Measurements from ENCODE around the gene ASCC3. TPM values are rescaled to one million over a fixed set of nuclear protein-coding genes. Genes with fewer than 3 reads are reported as not detected.
"Not testable (repeated sequence)": the region's sequence is repeated elsewhere in the genome, so short reads cannot be mapped to it uniquely, and the experiment has no call there.

The ASCC3 gene
- 66.6 TPM for total RNA-seq

- DNase-seq (ENCODE audit: low spot score), result peak; percentile 93
These were observed at the start of gene ASCC3 for GRCh38 chr6:100880853-100881706. Gene ASCC3, minus strand, starts transcription at chr6:100881329. Its CDS starts 13,332 bp downstream, at chr6:100867997.

GRCh38 chr6:100925749-100926148, 44.6 kb upstream of the ASCC3 start:
- no peak for DNase-seq (ENCODE audit: low spot score)

- no peak for DNase-seq (ENCODE audit: low spot score)
These were observed 43.6 kb upstream of the ASCC3 start for GRCh38 chr6:100924534-100925227.

GRCh38 chr6:100923481-100924165, 42.5 kb upstream of the ASCC3 start:
- no peak for DNase-seq (ENCODE audit: low spot score)

- no peak for DNase-seq (ENCODE audit: low spot score)
These were observed 39.0 kb upstream of the ASCC3 start for GRCh38 chr6:100920028-100920605.

- no peak for DNase-seq (ENCODE audit: low spot score)
These were observed 37.0 kb upstream of the ASCC3 start for GRCh38 chr6:100918152-100918551.

GRCh38 chr6:100915876-100916275, 34.7 kb upstream of the ASCC3 start:
- DNase-seq (ENCODE audit: low spot score), result no peak

- DNase-seq (ENCODE audit: low spot score), result no peak
These were observed 32.5 kb upstream of the ASCC3 start for GRCh38 chr6:100913400-100914276.

GRCh38 chr6:100906325-100906724, 25.2 kb upstream of the ASCC3 start:
- DNase-seq (ENCODE audit: low spot score), result no peak

- DNase-seq (ENCODE audit: low spot score), result no peak
These were observed 23.9 kb upstream of the ASCC3 start for GRCh38 chr6:100905067-100905466.

- no peak for DNase-seq (ENCODE audit: low spot score)
These were observed 23.2 kb upstream of the ASCC3 start for GRCh38 chr6:100904316-100904715.

GRCh38 chr6:100901582-100901981, 20.5 kb upstream of the ASCC3 start:
- no peak for DNase-seq (ENCODE audit: low spot score)

GRCh38 chr6:100899202-100899601, 18.1 kb upstream of the ASCC3 start:
- no peak for DNase-seq (ENCODE audit: low spot score)

GRCh38 chr6:100897671-100898070, 16.5 kb upstream of the ASCC3 start:
- DNase-seq (ENCODE audit: low spot score), result no peak

GRCh38 chr6:100893743-100894142, 12.6 kb upstream of the ASCC3 start:
- no peak for DNase-seq (ENCODE audit: low spot score)

GRCh38 chr6:100892693-100893092, 11.6 kb upstream of the ASCC3 start:
- DNase-seq (ENCODE audit: low spot score), result no peak

GRCh38 chr6:100892116-100892515, 11.0 kb upstream of the ASCC3 start:
- no peak for DNase-seq (ENCODE audit: low spot score)

GRCh38 chr6:100891079-100891478, 9.9 kb upstream of the ASCC3 start:
- no peak for DNase-seq (ENCODE audit: low spot score)

GRCh38 chr6:100890646-100891045, 9.5 kb upstream of the ASCC3 start:
- DNase-seq (ENCODE audit: low spot score), result not testable (repeated sequence)

GRCh38 chr6:100889351-100889750, 8.2 kb upstream of the ASCC3 start:
- DNase-seq (ENCODE audit: low spot score), result no peak

GRCh38 chr6:100886076-100886475, 4.9 kb upstream of the ASCC3 start:
- no peak for DNase-seq (ENCODE audit: low spot score)
